Tibial nerve (tissue), 4 donors: ENCODE measurements around the gene SEC61A1. TPM values are rescaled to one million over a fixed set of nuclear protein-coding genes. Genes with fewer than 3 reads are reported as not detected.

Source experiments
- DNase-seq, 2 donors: peaks; one replicate each; pipeline ENCODE4 v3.0.0-alpha.2; 2019; ENCODE audit warnings: low spot score in 2 of 2
- H3K27ac ChIP-seq, 4 donors: fragments of 200-600 bp; sonication (generic) in 3 of 4; one replicate each; pipeline ENCODE4 v1.5.1; 2017 to 2019; ENCODE audit warnings: mild to moderate bottlenecking in 1 of 4
- H3K27me3 ChIP-seq, 2 donors: fragments of 200-600 bp; sonication (generic) in 1 of 2; one replicate each; pipeline versions ENCODE4 v1.5.1 to v1.6.0; 2017 to 2019
- H3K36me3 ChIP-seq, 3 donors: fragments of 200-600 bp; sonication (generic); one replicate each; pipeline ENCODE4 v1.5.1; 2018 to 2019
- H3K4me1 ChIP-seq, 4 donors: fragments of 200-600 bp; sonication (generic) in 3 of 4; one replicate each; pipeline ENCODE4 v1.5.1; 2017 to 2019
- H3K4me3 ChIP-seq, 4 donors: fragments of 200-600 bp; sonication (generic) in 3 of 4; one replicate each; pipeline ENCODE4 v1.5.1; 2017 to 2019; ENCODE audit warnings: mild to moderate bottlenecking in 1 of 4, moderate library complexity in 1 of 4
- H3K9me3 ChIP-seq, 4 donors: fragments of 200-600 bp; sonication (generic) in 3 of 4; one replicate each; pipeline ENCODE4 v1.5.1; 2017 to 2019
- EP300 ChIP-seq, 2 donors: sonication (generic); formaldehyde crosslinking; IDR thresholded peaks; one replicate each; pipeline ENCODE4 v1.6.1; 2017; ENCODE audit warnings: antibody characterized with exemption in 2 of 2, mild to moderate bottlenecking in 1 of 2
- POLR2A ChIP-seq, 2 donors: fragments of 450-650 bp; IDR thresholded peaks; one replicate each; pipeline ENCODE4 v1.6.1; 2017; ENCODE audit warnings: antibody characterized with exemption in 2 of 2, mild to moderate bottlenecking in 2 of 2, moderate library complexity in 2 of 2
- WGBS, 2 donors: methylation state at CpG; one replicate each; pipeline ENCODE4 v1.1.5; 2018; 5-methylcytosine and 5-hydroxymethylcytosine counted together
- total RNA-seq, 4 donors: library from RNA; depleted of rRNA; stranded (reverse); fragments of >200 nt; gene quantifications; one replicate each; pipeline ENCODE4 v1.1.0, GENCODE V29; 2016
- TF ChIP-seq, protein P1 (sequence below), 5 experiments: fragments of 200-600 bp in 3 of 5; fragments of 450-650 bp in 2 of 5; sonication (generic) in 3 of 5; IDR thresholded peaks; one replicate each; pipeline ENCODE4 v1.5.1; 2016 to 2019; ENCODE audit warnings: antibody characterized with exemption in 5 of 5, mild to moderate bottlenecking in 3 of 5, moderate library complexity in 2 of 5

SEC61A1 gene
- total RNA-seq: 100 to 1,000 TPM in 3 of 4 donors, 10 to 100 TPM in 1; 93.3 to 155 (median 108) TPM

DNA sequence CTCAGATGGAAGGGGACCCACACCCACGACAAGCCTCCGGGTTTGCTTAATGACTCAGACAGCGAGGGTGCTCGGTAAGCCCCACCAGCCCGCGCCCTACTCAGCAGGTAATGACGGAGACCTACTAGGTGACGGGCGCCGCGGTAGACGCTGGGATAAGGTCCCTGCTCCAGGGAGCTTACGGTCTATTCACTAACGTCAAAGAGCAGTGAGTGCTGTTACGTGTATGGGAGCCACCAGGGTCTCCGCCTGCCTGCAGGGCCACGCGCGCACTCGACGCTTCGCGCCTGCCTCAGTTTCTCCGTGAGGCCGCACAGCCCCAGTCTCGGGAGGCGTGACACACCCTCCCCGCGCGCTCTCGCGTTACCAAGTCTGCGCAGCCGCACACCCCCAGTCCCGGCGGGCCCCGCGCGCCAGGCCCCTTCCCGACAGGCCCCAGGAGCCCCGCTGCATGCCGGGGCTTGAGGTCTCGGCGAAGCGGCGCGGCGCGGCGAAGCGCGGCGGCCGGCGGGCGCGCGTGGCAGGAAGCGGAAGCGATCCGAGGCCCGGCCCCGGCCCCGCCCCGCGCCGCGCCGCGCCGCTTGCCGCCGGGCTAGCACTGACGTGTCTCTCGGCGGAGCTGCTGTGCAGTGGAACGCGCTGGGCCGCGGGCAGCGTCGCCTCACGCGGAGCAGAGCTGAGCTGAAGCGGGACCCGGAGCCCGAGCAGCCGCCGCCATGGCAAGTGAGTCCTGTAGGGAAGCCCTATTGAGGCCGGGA, at the start of gene SEC61A1:
TSS of gene SEC61A1 (plus strand) at position 601 of the 758 bp plus-strand sequence. CDS start at position 717, 116 bp downstream.
- H3K27me3 ChIP-seq: no peaks in the 10 kb centered on the region
- no peaks in the 10 kb centered on the region for H3K9me3 ChIP-seq
- peak within 1 kb of the TSS; percentile 70 to 94 (median 94) for H3K27ac ChIP-seq
- H3K4me3 ChIP-seq: peak within 1 kb of the TSS; percentile 92 to 99 (median 98)
- TF ChIP-seq EP300 (IDR thresholded peaks at IDR 0.05) (peak in 1 of 2 donors; percentile 84), POLR2A (IDR thresholded peaks at IDR 0.05) (peak in 1 of 2 donors; percentile 70)
- TF ChIP-seq, protein P1, sequence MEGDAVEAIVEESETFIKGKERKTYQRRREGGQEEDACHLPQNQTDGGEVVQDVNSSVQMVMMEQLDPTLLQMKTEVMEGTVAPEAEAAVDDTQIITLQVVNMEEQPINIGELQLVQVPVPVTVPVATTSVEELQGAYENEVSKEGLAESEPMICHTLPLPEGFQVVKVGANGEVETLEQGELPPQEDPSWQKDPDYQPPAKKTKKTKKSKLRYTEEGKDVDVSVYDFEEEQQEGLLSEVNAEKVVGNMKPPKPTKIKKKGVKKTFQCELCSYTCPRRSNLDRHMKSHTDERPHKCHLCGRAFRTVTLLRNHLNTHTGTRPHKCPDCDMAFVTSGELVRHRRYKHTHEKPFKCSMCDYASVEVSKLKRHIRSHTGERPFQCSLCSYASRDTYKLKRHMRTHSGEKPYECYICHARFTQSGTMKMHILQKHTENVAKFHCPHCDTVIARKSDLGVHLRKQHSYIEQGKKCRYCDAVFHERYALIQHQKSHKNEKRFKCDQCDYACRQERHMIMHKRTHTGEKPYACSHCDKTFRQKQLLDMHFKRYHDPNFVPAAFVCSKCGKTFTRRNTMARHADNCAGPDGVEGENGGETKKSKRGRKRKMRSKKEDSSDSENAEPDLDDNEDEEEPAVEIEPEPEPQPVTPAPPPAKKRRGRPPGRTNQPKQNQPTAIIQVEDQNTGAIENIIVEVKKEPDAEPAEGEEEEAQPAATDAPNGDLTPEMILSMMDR (IDR thresholded peaks at IDR 0.05): no peak
- H3K4me1 ChIP-seq: peaks cover 0 to 40% (median 24%) of the 10 kb centered on the region in 4 donors
- WGBS, 2 donors: 1 to 2% methylated on average over 11 to 45 of the region's 90 CpGs
- peak; percentile 85 to 86 for DNase-seq
- peaks cover 0 to 23% (median 5%) of the 10 kb centered on the region in 3 donors for H3K36me3 ChIP-seq

DNA sequence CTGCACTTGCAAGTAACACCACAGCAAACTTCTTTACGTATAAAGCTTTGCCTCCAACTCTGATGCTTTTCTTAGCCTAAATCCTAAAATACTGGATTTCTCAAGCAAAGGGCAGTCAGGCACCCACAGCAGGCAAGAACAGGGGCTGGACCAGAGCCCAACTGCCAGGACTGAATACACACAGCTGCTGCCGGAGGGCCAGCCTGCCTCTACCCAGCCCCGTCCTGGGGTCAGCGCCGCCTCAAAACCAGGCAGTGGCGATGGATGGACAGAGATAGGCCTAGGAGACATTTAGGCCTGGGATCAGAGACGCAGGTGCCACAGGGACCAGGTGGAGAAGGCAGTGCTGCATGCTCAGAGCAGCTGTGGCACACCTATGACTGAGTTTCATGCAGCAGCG, 47.6 kb upstream of the SEC61A1 start:
- no peaks in the 10 kb centered on the region for H3K36me3 ChIP-seq
- 81 to 86% methylated on average over 7 to 8 of the region's 8 CpGs for WGBS, 2 donors
- H3K4me1 ChIP-seq: peaks cover 0 to 16% (median 0%) of the 10 kb centered on the region in 4 donors
- TF ChIP-seq POLR2A (IDR thresholded peaks at IDR 0.05) (no peak), EP300 (IDR thresholded peaks at IDR 0.05) (no peak)
- TF ChIP-seq, protein P1 (IDR thresholded peaks at IDR 0.05): no peak
- no peak overlapping the region for H3K27ac ChIP-seq
- peaks cover 0 to 7% (median 0%) of the 10 kb centered on the region in 4 donors for H3K9me3 ChIP-seq
- H3K27me3 ChIP-seq: peaks cover 0 to 31% of the 10 kb centered on the region in 2 donors
- H3K4me3 ChIP-seq: no peak overlapping the region
- no peak for DNase-seq

DNA sequence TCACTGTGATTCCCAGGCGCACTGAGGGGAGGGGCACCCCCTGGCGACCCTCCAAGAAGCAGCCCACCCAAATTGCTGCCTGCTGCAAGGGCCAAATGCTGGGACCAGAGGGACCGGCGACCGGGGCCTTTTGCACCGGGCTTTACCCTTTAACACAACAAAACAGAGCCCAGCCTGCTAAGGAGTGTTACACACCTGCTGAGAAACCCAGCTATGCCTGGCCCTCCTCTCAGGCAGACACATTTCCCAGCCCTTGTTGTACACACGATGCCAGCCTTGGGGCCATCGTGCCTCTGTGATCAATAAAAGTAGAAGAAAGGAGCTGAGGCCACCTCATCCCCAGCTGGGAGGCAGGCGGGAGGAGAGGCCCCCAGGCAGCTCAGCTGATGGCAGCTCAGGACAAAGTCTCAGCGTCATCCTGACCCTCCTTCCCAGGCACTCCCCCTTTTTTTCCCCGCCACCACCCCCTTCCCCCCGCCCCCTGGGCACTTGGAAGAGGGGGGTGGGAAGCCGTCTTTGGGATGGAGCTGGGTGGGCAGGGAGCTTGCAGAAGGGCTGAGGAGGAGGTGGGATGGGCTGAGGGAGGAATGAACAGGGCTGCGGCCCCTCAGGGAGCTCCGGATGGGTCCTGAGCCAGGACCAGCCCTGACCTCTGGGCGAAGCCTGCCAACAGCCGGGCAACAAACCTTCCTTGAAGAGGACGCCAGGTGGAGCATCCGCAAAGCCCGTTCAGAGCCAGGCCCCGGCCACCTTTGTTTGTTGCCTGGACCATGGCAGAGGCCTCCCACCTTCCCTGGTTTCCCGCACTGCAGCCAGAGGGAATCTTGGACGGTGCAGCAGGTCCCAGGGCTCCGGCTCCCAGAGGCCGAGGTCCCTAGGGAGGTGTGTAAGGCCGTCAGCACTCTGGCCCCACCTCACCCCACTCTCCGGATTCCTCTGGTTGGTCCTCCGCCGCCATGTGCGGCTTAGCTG, 45.9 kb upstream of the SEC61A1 start:
- H3K9me3 ChIP-seq: no peaks in the 10 kb centered on the region
- no peak overlapping the region for H3K27ac ChIP-seq
- no peak for DNase-seq
- H3K4me3 ChIP-seq: no peak overlapping the region
- 35 to 38% methylated on average over 25 to 30 of the region's 30 CpGs for WGBS, 2 donors
- peaks cover 0 to 31% of the 10 kb centered on the region in 2 donors for H3K27me3 ChIP-seq
- peaks cover 0 to 16% (median 0%) of the 10 kb centered on the region in 4 donors for H3K4me1 ChIP-seq
- H3K36me3 ChIP-seq: no peaks in the 10 kb centered on the region
- TF ChIP-seq, protein P1 (IDR thresholded peaks at IDR 0.05): no peak

DNA sequence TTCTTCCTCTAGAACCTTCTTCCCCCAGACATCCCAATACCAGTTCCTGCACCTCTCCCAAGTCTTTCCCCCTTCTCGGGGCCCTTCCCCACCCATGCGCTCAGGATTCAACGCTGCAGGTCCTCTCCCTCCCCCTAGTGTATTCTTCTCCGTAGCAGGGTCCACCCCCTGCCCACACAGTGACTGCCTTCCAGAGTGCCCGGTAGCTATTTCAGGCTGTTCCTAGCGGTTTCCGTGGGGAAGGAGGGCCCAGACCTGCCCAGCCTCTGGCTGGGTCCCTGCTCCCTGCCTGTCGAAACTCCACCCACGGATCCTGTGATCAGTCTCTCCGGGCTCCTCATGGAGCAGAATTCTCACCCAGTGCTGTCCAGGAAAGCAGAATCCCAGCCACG, 45.2 kb upstream of the SEC61A1 start:
- no peaks in the 10 kb centered on the region for H3K9me3 ChIP-seq

More for the DNA sequence above, 45.2 kb upstream of the SEC61A1 start:
- DNase-seq: no peak
- TF ChIP-seq POLR2A (IDR thresholded peaks at IDR 0.05) (no peak), EP300 (IDR thresholded peaks at IDR 0.05) (no peak)
- TF ChIP-seq, protein P1 (IDR thresholded peaks at IDR 0.05): no peak
- Histone ChIP-seq H3K4me1 (peaks cover 0 to 16% (median 0%) of the 10 kb centered on the region in 4 donors), H3K27ac (no peak overlapping the region), H3K36me3 (no peaks in the 10 kb centered on the region), H3K4me3 (no peak overlapping the region), H3K27me3 (peaks cover 0 to 35% of the 10 kb centered on the region in 2 donors)
- 32 to 37% methylated on average over 11 of the region's 11 CpGs for WGBS, 2 donors
